GM23338 (cell line): ENCODE data around the gene LIN7A. TPM values are rescaled to one million over a fixed set of nuclear protein-coding genes. Genes with fewer than 3 reads are reported as not detected.

Experiments used
- ATAC-seq: fragments of 200-7000 bp; cut with Tn5 transposase; 3 replicates; pipeline ENCODE4 v1.9.1; 2020
- DNase-seq: peaks from one replicate; pipeline ENCODE4 v3.0.0-alpha.2; 2015; ENCODE audit warnings: low spot score
- H2AFZ ChIP-seq: fragments of 200-600 bp; sonication (generic); 2 replicates; pipeline ENCODE4 v1.8.0; 2016; ENCODE audit warnings: antibody characterized with exemption, mild to moderate bottlenecking, moderate library complexity
- H3F3A ChIP-seq: fragments of 200-600 bp; sonication (generic); replicated peaks from 2 replicates; pipeline ENCODE4 v1.8.0; 2017; ENCODE audit warnings: antibody characterized with exemption, mixed run types, low read depth
- H3K27ac ChIP-seq: fragments of 200-600 bp; sonication (generic); 2 replicates; pipeline ENCODE4 v1.6.1; 2016; ENCODE audit warnings: low read depth
- H3K27me3 ChIP-seq: fragments of 200-600 bp; sonication (generic); 2 replicates; pipeline ENCODE4 v1.8.0; 2016; ENCODE audit warnings: mild to moderate bottlenecking, mixed run types, moderate library complexity; ENCODE audit not compliant: insufficient read depth
- H3K36me3 ChIP-seq: fragments of 200-600 bp; sonication (generic); 2 replicates; pipeline ENCODE4 v1.8.0; 2016; ENCODE audit warnings: mild to moderate bottlenecking; ENCODE audit not compliant: insufficient read depth
- H3K4me1 ChIP-seq: fragments of 200-600 bp; sonication (generic); 2 replicates; pipeline ENCODE4 v1.8.0; 2016; ENCODE audit warnings: mild to moderate bottlenecking, moderate library complexity; ENCODE audit not compliant: insufficient read depth
- H3K4me2 ChIP-seq: fragments of 200-600 bp; sonication (generic); 2 replicates; pipeline ENCODE4 v1.7.1; 2017; ENCODE audit warnings: mixed run types
- H3K4me3 ChIP-seq: fragments of 200-600 bp; sonication (generic); 2 replicates; pipeline ENCODE4 v1.6.1; 2016; ENCODE audit warnings: mixed run types
- H3K79me2 ChIP-seq: fragments of 200-600 bp; sonication (generic); replicated peaks from 2 replicates; pipeline ENCODE4 v1.8.0; 2017; ENCODE audit warnings: mild to moderate bottlenecking; ENCODE audit not compliant: insufficient read depth
- H3K9me2 ChIP-seq: fragments of 200-600 bp; sonication (generic); 2 replicates; pipeline ENCODE4 v1.8.0; 2017; ENCODE audit not compliant: insufficient read depth
- H4K20me1 ChIP-seq: fragments of 200-600 bp; sonication (generic); replicated peaks from 2 replicates; pipeline ENCODE4 v1.8.0; 2017; ENCODE audit warnings: mild to moderate bottlenecking; ENCODE audit not compliant: insufficient read depth
- H3K27ac Mint-ChIP-seq: 2 replicates; pipeline ENCODE4 v1.8.0; 2020; ENCODE audit warnings: inconsistent platforms, mild to moderate bottlenecking, moderate library complexity, mixed read lengths
- H3K27me3 Mint-ChIP-seq: 3 replicates; pipeline ENCODE4 v1.8.0; 2022; ENCODE audit warnings: low read depth, mild to moderate bottlenecking, moderate library complexity, mixed read lengths, inconsistent platforms; ENCODE audit not compliant: insufficient read depth, poor library complexity
- H3K36me3 Mint-ChIP-seq: 3 replicates; pipeline ENCODE4 v1.8.0; 2021; ENCODE audit warnings: low read depth, mild to moderate bottlenecking, inconsistent platforms, moderate library complexity, mixed read lengths
- H3K4me1 Mint-ChIP-seq: 3 replicates; pipeline ENCODE4 v1.8.0; 2020; ENCODE audit warnings: mild to moderate bottlenecking, inconsistent platforms, mixed read lengths
- H3K4me3 Mint-ChIP-seq: 3 replicates; pipeline ENCODE4 v1.8.0; 2021; ENCODE audit warnings: moderate library complexity, mild to moderate bottlenecking, inconsistent platforms, mixed read lengths
- H3K9me3 Mint-ChIP-seq: 3 replicates; pipeline ENCODE4 v1.8.0; 2020; ENCODE audit warnings: moderate library complexity, mild to moderate bottlenecking, inconsistent platforms, mixed read lengths
- CREB1 ChIP-seq: fragments of 250-450 bp; sonication (Bioruptor Pico); IDR thresholded peaks from 2 replicates; pipeline ENCODE4 v1.5.0; 2020; ENCODE audit warnings: low read depth, mild to moderate bottlenecking, moderate library complexity
- CTCF ChIP-seq, 2 experiments: fragments of 200-600 bp in 1 of 2; sonication (generic) in 1 of 2; conservative IDR thresholded peaks; 2 replicates each; pipeline versions ENCODE4 v1.5.1 to v1.6.1; 2016 to 2017; ENCODE audit warnings: antibody characterized with exemption in 2 of 2, low read depth in 2 of 2, mild to moderate bottlenecking in 2 of 2, moderate library complexity in 1 of 2
- ETS1 ChIP-seq: IDR thresholded peaks from 2 replicates; pipeline ENCODE4 v1.6.1; 2016; ENCODE audit warnings: antibody characterized with exemption
- EZH2 ChIP-seq: fragments of 200-600 bp; sonication (generic); IDR thresholded peaks from one replicate; pipeline ENCODE4 v1.8.0; 2017; ENCODE audit warnings: antibody characterized with exemption, mild to moderate bottlenecking, low read depth; ENCODE audit not compliant: unreplicated experiment
- EZH2phosphoT487 ChIP-seq: fragments of 200-600 bp; sonication (generic); IDR thresholded peaks from one replicate; pipeline ENCODE4 v1.8.1; 2018; ENCODE audit warnings: antibody characterized with exemption; ENCODE audit not compliant: unreplicated experiment
- JUNB ChIP-seq: IDR thresholded peaks from one replicate; pipeline ENCODE4 v1.6.1; 2016; ENCODE audit warnings: antibody characterized with exemption; ENCODE audit not compliant: unreplicated experiment
- NANOG ChIP-seq: IDR thresholded peaks from 2 replicates; pipeline ENCODE4 v1.6.1; 2016; ENCODE audit warnings: antibody characterized with exemption, borderline replicate concordance
- POLR2AphosphoS5 ChIP-seq: IDR thresholded peaks from 2 replicates; pipeline ENCODE4 v1.6.1; 2016; ENCODE audit warnings: antibody characterized with exemption, low read depth
- REST ChIP-seq: IDR thresholded peaks from one replicate; pipeline ENCODE4 v1.6.1; 2018; ENCODE audit warnings: antibody characterized with exemption; ENCODE audit not compliant: unreplicated experiment
- STAT1 ChIP-seq: IDR thresholded peaks from one replicate; pipeline ENCODE4 v1.6.1; 2016; ENCODE audit warnings: antibody characterized with exemption; ENCODE audit not compliant: unreplicated experiment
- ZNF114 ChIP-seq: fragments of 250-450 bp; sonication (Bioruptor Pico); IDR thresholded peaks from 2 replicates; pipeline ENCODE4 v1.5.0; 2020; ENCODE audit warnings: mild to moderate bottlenecking, moderate library complexity
- ZNF331 ChIP-seq: fragments of 250-450 bp; sonication (Bioruptor Pico); IDR thresholded peaks from 2 replicates; pipeline ENCODE4 v1.5.0; 2020; ENCODE audit warnings: low read depth, mild to moderate bottlenecking, moderate library complexity
- ZNF462 ChIP-seq: fragments of 250-450 bp; sonication (Bioruptor Pico); IDR thresholded peaks from 2 replicates; pipeline ENCODE4 v1.5.0; 2020; ENCODE audit warnings: mild to moderate bottlenecking, moderate library complexity
- polyA plus RNA-seq: library from polyadenylated mRNA; unstranded; fragments of >200 nt; fragmentation: Nextera tagmentation; extraction: Ambion mirVana; gene quantifications from 2 replicates; pipeline ENCODE4 v1.2.1, GENCODE V29; 2016
- total RNA-seq: library from RNA; depleted of rRNA; stranded (reverse); fragments of >200 nt; shearing (Covaris generic); gene quantifications from 2 replicates; pipeline ENCODE4 v1.2.3, GENCODE V29; 2014

The LIN7A gene
- total and polyA plus RNA-seq, 2 experiments from 2014 or later = 5.7 to 6.5 TPM

GRCh38 chr12:80935111-80935510 lies 2.6 kb downstream of the LIN7A start:
- no peaks in the 10 kb centered on the region for H3K36me3 Mint-ChIP-seq
- no peak overlapping the region for H3K4me3 ChIP-seq
- no peak overlapping the region for H3K27ac Mint-ChIP-seq

More at GRCh38 chr12:80935111-80935510, 2.6 kb downstream of the LIN7A start:
- H3K36me3 ChIP-seq = no peaks in the 10 kb centered on the region
- H3F3A ChIP-seq = no peaks in the 10 kb centered on the region
- H3K9me2 ChIP-seq = no peaks in the 10 kb centered on the region
- H4K20me1 ChIP-seq = no peaks in the 10 kb centered on the region
- H3K79me2 ChIP-seq = no peaks in the 10 kb centered on the region
- ATAC-seq (no peak), DNase-seq (no peak)
- H2AFZ ChIP-seq = no peak overlapping the region
- peaks cover 26% of the 10 kb centered on the region for H3K27me3 ChIP-seq
- peaks cover 9% of the 10 kb centered on the region for H3K27me3 Mint-ChIP-seq
- TF ChIP-seq CTCF (conservative IDR thresholded peaks at IDR 0.05; ENCODE audit: low read depth in 2 of 2) (no peak), POLR2AphosphoS5 (no peak), ZNF114 (CRISPR knock-in tag) (no peak), CREB1 (no peak), ZNF462 (no peak), JUNB (no peak), EZH2phosphoT487 (no peak), ETS1 (no peak), STAT1 (no peak), EZH2 (no peak), NANOG (no peak), REST (no peak), ZNF331 (CRISPR knock-in tag) (no peak)
- no peaks in the 10 kb centered on the region; the same call in 2 of the 3 replicates for H3K9me3 Mint-ChIP-seq
- no peak overlapping the region for H3K4me2 ChIP-seq
- H3K4me1 Mint-ChIP-seq = peaks cover 53% of the 10 kb centered on the region
- H3K4me1 ChIP-seq = peaks cover 19% of the 10 kb centered on the region
- H3K27ac ChIP-seq = no peak overlapping the region
- H3K4me3 Mint-ChIP-seq = no peak overlapping the region
